IMR-90 (cell line): ENCODE results near the gene TMEM120A. TPM values are rescaled to one million over a fixed set of nuclear protein-coding genes. Genes with fewer than 3 reads are reported as not detected.

ENCODE experiments used
- ATAC-seq: fragments of 200-7000 bp; cut with Tn5 transposase; 2 replicates; pipeline ENCODE4 v1.9.1; 2020; ENCODE audit warnings: low read depth, mild to moderate bottlenecking, moderate library complexity
- BruUV-seq: library from RNA; stranded (reverse); fragments of 400-500 nt; replicated peaks from 2 replicates; lab custom pipeline; 2021; lab: Mats Ljungman, UMichigan
- CTCF ChIA-PET: fragments of 300-600 bp; formaldehyde crosslinking; extraction: SDS; loops from one replicate; lab custom pipeline; 2021; ENCODE audit warnings: antibody characterized with exemption; lab: Yijun Ruan, JAX
- POLR2A ChIA-PET: fragments of 300-600 bp; sonication (Branson Sonifier 250); formaldehyde crosslinking; loops from one replicate; lab custom pipeline; 2022; ENCODE audit warnings: antibody characterized with exemption; ENCODE audit not compliant: unreplicated experiment; lab: Charles Lee
- DNase-seq: peaks from one replicate; pipeline ENCODE4 v3.0.0; 2013
- H2AFZ ChIP-seq: replicated peaks from 2 replicates; pipeline ENCODE3; 2013; ENCODE audit warnings: low read length, mild to moderate bottlenecking; ENCODE audit not compliant: poor library complexity
- H2AK5ac ChIP-seq: 2 replicates; pipeline ENCODE4 v1.6.1; 2013; ENCODE audit warnings: low read depth, low read length, inconsistent platforms
- H2AK9ac ChIP-seq: replicated peaks from 2 replicates; pipeline ENCODE3; 2013; ENCODE audit warnings: mild to moderate bottlenecking, low read depth, low read length, moderate library complexity; ENCODE audit not compliant: poor library complexity
- H2BK120ac ChIP-seq: 2 replicates; pipeline ENCODE4 v1.6.1; 2013; ENCODE audit warnings: low read depth, low read length, inconsistent platforms
- H2BK15ac ChIP-seq: 3 replicates; pipeline ENCODE4 v1.6.1; 2013; ENCODE audit warnings: low read depth, low read length, inconsistent platforms
- H2BK20ac ChIP-seq: 2 replicates; pipeline ENCODE4 v1.6.1; 2013; ENCODE audit warnings: low read depth, mild to moderate bottlenecking, inconsistent platforms, low read length, moderate library complexity
- H2BK5ac ChIP-seq: 2 replicates; pipeline ENCODE4 v1.6.1; 2013; ENCODE audit warnings: mild to moderate bottlenecking, low read depth, low read length, inconsistent platforms; ENCODE audit not compliant: poor library complexity, severe bottlenecking
- H3K14ac ChIP-seq: replicated peaks from 2 replicates; pipeline ENCODE4 v1.6.1; 2013; ENCODE audit warnings: low read depth, low read length, inconsistent platforms
- H3K18ac ChIP-seq: 2 replicates; pipeline ENCODE4 v1.6.1; 2013; ENCODE audit warnings: low read depth, low read length, control low read depth
- H3K23ac ChIP-seq: 2 replicates; pipeline ENCODE4 v1.6.1; 2013; ENCODE audit warnings: low read depth, low read length, inconsistent platforms
- H3K27ac ChIP-seq: 2 replicates; pipeline ENCODE4 v1.5.1; 2013; ENCODE audit warnings: mild to moderate bottlenecking, control low read depth, low read length; ENCODE audit not compliant: insufficient read depth
- H3K27me3 ChIP-seq: 2 replicates; pipeline ENCODE4 v1.6.1; 2013; ENCODE audit warnings: low read length; ENCODE audit not compliant: control insufficient read depth, insufficient read depth
- H3K36me3 ChIP-seq: 2 replicates; pipeline ENCODE4 v1.6.1; 2013; ENCODE audit warnings: low read length, mixed read lengths; ENCODE audit not compliant: control insufficient read depth, insufficient read depth
- H3K4ac ChIP-seq: 2 replicates; pipeline ENCODE4 v1.6.1; 2013; ENCODE audit warnings: low read depth, low read length, inconsistent platforms
- H3K4me1 ChIP-seq: 2 replicates; pipeline ENCODE4 v1.6.1; 2013; ENCODE audit warnings: low read length, mixed read lengths; ENCODE audit not compliant: control insufficient read depth, insufficient read depth
- H3K4me2 ChIP-seq: 2 replicates; pipeline ENCODE4 v1.6.1; 2013; ENCODE audit warnings: low read depth, mild to moderate bottlenecking, control low read depth, low read length, moderate library complexity
- H3K4me3 ChIP-seq: 2 replicates; pipeline ENCODE4 v1.5.1; 2013; ENCODE audit warnings: low read depth, mild to moderate bottlenecking, control low read depth, low read length, moderate library complexity; ENCODE audit not compliant: insufficient read depth
- H3K56ac ChIP-seq: 2 replicates; pipeline ENCODE4 v1.6.1; 2013; ENCODE audit warnings: low read length, inconsistent platforms; ENCODE audit not compliant: insufficient read depth; ENCODE audit errors: extremely low read depth
- H3K79me1 ChIP-seq, 2 experiments: 2 replicates each; pipeline ENCODE4 v1.6.1; 2013; ENCODE audit warnings: low read length in 2 of 2, inconsistent platforms in 1 of 2, low read depth in 1 of 2
- H3K9ac ChIP-seq: 2 replicates; pipeline ENCODE4 v1.6.1; 2013; ENCODE audit warnings: low read depth, low read length, control low read depth
- H3K9me1 ChIP-seq: 2 replicates; pipeline ENCODE4 v1.6.1; 2013; ENCODE audit warnings: low read length, inconsistent platforms; ENCODE audit not compliant: insufficient read depth
- H3K9me3 ChIP-seq: 2 replicates; pipeline ENCODE4 v1.6.1; 2013; ENCODE audit warnings: low read length; ENCODE audit not compliant: control insufficient read depth, insufficient read depth
- H4K20me1 ChIP-seq: 2 replicates; pipeline ENCODE4 v1.6.1; 2013; ENCODE audit warnings: low read length, inconsistent platforms; ENCODE audit not compliant: insufficient read depth
- H4K5ac ChIP-seq: 2 replicates; pipeline ENCODE4 v1.6.1; 2013; ENCODE audit warnings: mild to moderate bottlenecking, low read depth, low read length, control low read depth
- H4K8ac ChIP-seq, 2 experiments: 2 replicates each; pipeline ENCODE4 v1.6.1; 2013; ENCODE audit warnings: low read depth in 2 of 2, low read length in 2 of 2, control low read depth in 1 of 2, inconsistent platforms in 1 of 2
- H4K91ac ChIP-seq: 2 replicates; pipeline ENCODE4 v1.6.1; 2013; ENCODE audit warnings: low read depth, low read length, inconsistent platforms; ENCODE audit not compliant: insufficient read depth
- CEBPB ChIP-seq: IDR thresholded peaks from 2 replicates; pipeline ENCODE4 v1.6.1; 2012; ENCODE audit warnings: low read depth, low read length, improper control_type of control experiment
- CHD1 ChIP-seq: IDR thresholded peaks from 2 replicates; pipeline ENCODE4 v1.6.1; 2012; ENCODE audit warnings: low read depth, low read length, improper control_type of control experiment
- FOS ChIP-seq: fragments of 150-350 bp; IDR thresholded peaks from 2 replicates; pipeline ENCODE4 v1.6.1; 2016; ENCODE audit warnings: low read depth, low read length
- MAFK ChIP-seq: IDR thresholded peaks from 2 replicates; pipeline ENCODE4 v1.6.1; 2012; ENCODE audit warnings: low read depth, low read length, improper control_type of control experiment
- MAZ ChIP-seq: IDR thresholded peaks from 2 replicates; pipeline ENCODE4 v1.6.1; 2012; ENCODE audit warnings: low read depth, mild to moderate bottlenecking, low read length, improper control_type of control experiment, moderate library complexity, borderline replicate concordance
- MXI1 ChIP-seq: IDR thresholded peaks from 2 replicates; pipeline ENCODE4 v1.6.1; 2012; ENCODE audit warnings: low read depth, mild to moderate bottlenecking, low read length, moderate library complexity, borderline replicate concordance
- NFE2L2 ChIP-seq: fragments of 150-350 bp; IDR thresholded peaks from 2 replicates; pipeline ENCODE4 v1.6.1; 2016; ENCODE audit warnings: low read depth, mild to moderate bottlenecking, low read length
- POLR2A ChIP-seq: IDR thresholded peaks from 2 replicates; pipeline ENCODE4 v1.6.1; 2012; ENCODE audit warnings: mild to moderate bottlenecking, low read depth, low read length
- RAD21 ChIP-seq: IDR thresholded peaks from 2 replicates; pipeline ENCODE4 v1.6.1; 2012; ENCODE audit warnings: low read length, improper control_type of control experiment
- RFX5 ChIP-seq: IDR thresholded peaks from 2 replicates; pipeline ENCODE4 v1.8.0; 2012; ENCODE audit warnings: low read depth, mild to moderate bottlenecking, low read length, moderate library complexity
- SMC3 ChIP-seq: fragments of 150-350 bp; IDR thresholded peaks from 2 replicates; pipeline ENCODE4 v1.6.1; 2016; ENCODE audit warnings: low read depth, mild to moderate bottlenecking, antibody characterized with exemption, low read length, moderate library complexity
- WGBS, 2 experiments: methylation state at CpG; one replicate each; pipeline versions ENCODE4 v1.1.5 to v1.1.7; 2013; ENCODE audit warnings: missing lambda C conversion rate in 2 of 2; ENCODE audit not compliant: insufficient read length in 1 of 2; ENCODE audit errors: extremely low coverage in 2 of 2; 5-methylcytosine and 5-hydroxymethylcytosine counted together
- dilution Hi-C: fragments of 300-500 bp; cut with HindIII; formaldehyde crosslinking; loops from one replicate; pipeline ENCODE4 v1.14.3; 2018; ENCODE audit warnings: low sequenced_read_pairs; ENCODE audit not compliant: unreplicated experiment
- in situ Hi-C: fragments of 300-500 bp; cut with MboI; formaldehyde crosslinking; loops from 3 replicates; pipeline ENCODE4 v1.14.3; 2019; ENCODE audit warnings: low sequenced_read_pairs, inconsistent platforms, mixed read lengths
- intact Hi-C: fragments of 100-400 bp; cut with micrococcal nuclease; formaldehyde crosslinking; loops from 2 replicates; pipeline ENCODE4 v1.10.0; 2022
- polyA plus RNA-seq, 3 experiments: library from polyadenylated mRNA; depleted of rRNA; stranded (reverse); fragments of >200 nt; gene quantifications; 2 replicates each; pipeline ENCODE4 v1.2.3, GENCODE V29; 2012; ENCODE audit warnings: low replicate concordance in 1 of 3
- total RNA-seq: library from RNA; depleted of rRNA; stranded (reverse); fragments of >200 nt; gene quantifications from 2 replicates; pipeline ENCODE4 v1.2.3, GENCODE V29; 2012
- TF ChIP-seq, protein P1 (sequence below): conservative IDR thresholded peaks from 2 replicates; pipeline ENCODE4 v1.5.1; 2012; ENCODE audit warnings: mild to moderate bottlenecking, low read depth, low read length, improper control_type of control experiment
- TF ChIP-seq, protein P2 (sequence below): fragments of 150-350 bp; IDR thresholded peaks from 2 replicates; pipeline ENCODE4 v1.6.1; 2016; ENCODE audit warnings: low read depth, mild to moderate bottlenecking, low read length, moderate library complexity, borderline replicate concordance

Gene TMEM120A
- total and polyA plus RNA-seq, 2 of the 4 experiments (the other 2 are of a cell fraction): 32.1 to 39.3 TPM

DNA sequence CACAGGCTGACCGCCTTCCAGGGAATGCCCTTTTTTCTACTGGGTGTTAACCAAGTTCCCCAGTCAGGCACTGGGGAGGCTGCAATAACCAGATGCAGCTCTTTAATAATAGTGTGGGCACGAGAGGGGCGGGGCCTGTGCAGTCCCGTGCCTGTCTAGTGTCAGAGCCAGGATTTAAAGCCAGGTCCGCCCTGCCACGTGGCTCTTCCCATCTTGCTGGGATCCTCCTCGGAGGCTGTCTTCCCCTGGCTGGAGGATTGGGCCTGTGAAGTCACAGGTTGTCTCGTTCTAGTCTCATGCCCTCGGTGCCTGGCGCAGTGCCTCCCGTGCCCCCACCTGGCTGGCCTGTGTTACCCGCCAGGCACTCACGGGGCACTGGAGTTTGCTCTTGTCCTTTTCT, 25.2 kb downstream of the TMEM120A start:
- peaks cover 11% of the 10 kb centered on the region; the same call in 1 of the 2 replicates for H3K4me1 ChIP-seq
- H3K9me1 ChIP-seq: peaks cover 14% of the 10 kb centered on the region
- no peak for DNase-seq
- BruUV-seq: no TSS peak
- H4K91ac ChIP-seq: no peak overlapping the region
- 80% methylated on average over 5 of the region's 13 CpGs; no CpG with 5 or more reads in 1 of the 2 experiments for WGBS, 2 experiments
- H3K36me3 ChIP-seq: peaks cover 17% of the 10 kb centered on the region; the same call in 1 of the 2 replicates
- TF ChIP-seq MAZ: no peak
- no peak for TF ChIP-seq RAD21
- TF ChIP-seq, protein P1, sequence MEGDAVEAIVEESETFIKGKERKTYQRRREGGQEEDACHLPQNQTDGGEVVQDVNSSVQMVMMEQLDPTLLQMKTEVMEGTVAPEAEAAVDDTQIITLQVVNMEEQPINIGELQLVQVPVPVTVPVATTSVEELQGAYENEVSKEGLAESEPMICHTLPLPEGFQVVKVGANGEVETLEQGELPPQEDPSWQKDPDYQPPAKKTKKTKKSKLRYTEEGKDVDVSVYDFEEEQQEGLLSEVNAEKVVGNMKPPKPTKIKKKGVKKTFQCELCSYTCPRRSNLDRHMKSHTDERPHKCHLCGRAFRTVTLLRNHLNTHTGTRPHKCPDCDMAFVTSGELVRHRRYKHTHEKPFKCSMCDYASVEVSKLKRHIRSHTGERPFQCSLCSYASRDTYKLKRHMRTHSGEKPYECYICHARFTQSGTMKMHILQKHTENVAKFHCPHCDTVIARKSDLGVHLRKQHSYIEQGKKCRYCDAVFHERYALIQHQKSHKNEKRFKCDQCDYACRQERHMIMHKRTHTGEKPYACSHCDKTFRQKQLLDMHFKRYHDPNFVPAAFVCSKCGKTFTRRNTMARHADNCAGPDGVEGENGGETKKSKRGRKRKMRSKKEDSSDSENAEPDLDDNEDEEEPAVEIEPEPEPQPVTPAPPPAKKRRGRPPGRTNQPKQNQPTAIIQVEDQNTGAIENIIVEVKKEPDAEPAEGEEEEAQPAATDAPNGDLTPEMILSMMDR: no peak
- no peak for TF ChIP-seq MXI1
- no peak for TF ChIP-seq CHD1
- TF ChIP-seq RFX5: no peak
- TF ChIP-seq MAFK: no peak
- TF ChIP-seq, protein P2, sequence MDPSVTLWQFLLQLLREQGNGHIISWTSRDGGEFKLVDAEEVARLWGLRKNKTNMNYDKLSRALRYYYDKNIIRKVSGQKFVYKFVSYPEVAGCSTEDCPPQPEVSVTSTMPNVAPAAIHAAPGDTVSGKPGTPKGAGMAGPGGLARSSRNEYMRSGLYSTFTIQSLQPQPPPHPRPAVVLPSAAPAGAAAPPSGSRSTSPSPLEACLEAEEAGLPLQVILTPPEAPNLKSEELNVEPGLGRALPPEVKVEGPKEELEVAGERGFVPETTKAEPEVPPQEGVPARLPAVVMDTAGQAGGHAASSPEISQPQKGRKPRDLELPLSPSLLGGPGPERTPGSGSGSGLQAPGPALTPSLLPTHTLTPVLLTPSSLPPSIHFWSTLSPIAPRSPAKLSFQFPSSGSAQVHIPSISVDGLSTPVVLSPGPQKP: no peak
- TF ChIP-seq SMC3: no peak
- no peak for TF ChIP-seq FOS
- no peak for TF ChIP-seq CEBPB
- no peak for TF ChIP-seq NFE2L2
- TF ChIP-seq POLR2A: no peak
- H2BK20ac ChIP-seq: no peak overlapping the region
- H2AK5ac ChIP-seq: no peak overlapping the region; the same call in 1 of the 2 replicates
- intact Hi-C loops: loop anchor here (10.0 kb wide), 1 partner anchor 54 kb away; the partner anchor contains the start of gene POR
- H3K9me3 ChIP-seq: no peaks in the 10 kb centered on the region
- no peak overlapping the region for H3K4me3 ChIP-seq
- H3K4ac ChIP-seq: no peak overlapping the region
- no peak overlapping the region for H3K4me2 ChIP-seq
- no peak overlapping the region for H3K9ac ChIP-seq
- H3K56ac ChIP-seq: no peak overlapping the region
- H3K27me3 ChIP-seq: no peaks in the 10 kb centered on the region
- in situ Hi-C loops: no loop called here
- no peak overlapping the region for H3K18ac ChIP-seq
- no peak overlapping the region for H3K23ac ChIP-seq
- ChIA-PET CTCF (no interaction called here), POLR2A (no interaction called here)
- H2BK15ac ChIP-seq: no peak overlapping the region
- no peak overlapping the region for H2BK120ac ChIP-seq
- dilution Hi-C loops: no loop called here
- no peak overlapping the region for H2BK5ac ChIP-seq
- no peak overlapping the region for H4K5ac ChIP-seq
- ATAC-seq: no peak
- H3K79me1 ChIP-seq: peaks cover 0 to 41% of the 10 kb centered on the region in 2 experiments
- H4K8ac ChIP-seq: no peak overlapping the region
- no peak overlapping the region for H3K27ac ChIP-seq
- H4K20me1 ChIP-seq: no peaks in the 10 kb centered on the region
- H3K14ac ChIP-seq: no peak overlapping the region
- H2AFZ ChIP-seq: no peak overlapping the region
- no peak overlapping the region for H2AK9ac ChIP-seq
